Loucy (cell line): ENCODE measurements around the gene ARL16.

Experiments used
- H2AFZ ChIP-seq: fragments of 200-600 bp; sonication (generic); 2 replicates; pipeline ENCODE4 v1.6.0; 2016; ENCODE audit warnings: antibody characterized with exemption, mild to moderate bottlenecking, low read length, moderate library complexity
- H3F3A ChIP-seq: fragments of 200-600 bp; 2 replicates; pipeline ENCODE4 v1.6.0; 2016; ENCODE audit warnings: antibody characterized with exemption, low read depth, mild to moderate bottlenecking
- H3K27me3 ChIP-seq: fragments of 200-600 bp; sonication (generic); 2 replicates; pipeline ENCODE4 v1.6.1; 2014; ENCODE audit warnings: low read length, mild to moderate bottlenecking; ENCODE audit not compliant: insufficient read depth, poor library complexity, severe bottlenecking
- H3K36me3 ChIP-seq: fragments of 200-600 bp; sonication (generic); 2 replicates; pipeline ENCODE4 v1.6.1; 2016; ENCODE audit warnings: low read length; ENCODE audit not compliant: insufficient read depth
- H3K4me1 ChIP-seq: fragments of 200-600 bp; sonication (generic); 2 replicates; pipeline ENCODE4 v1.5.1; 2014; ENCODE audit warnings: low read length, mild to moderate bottlenecking; ENCODE audit not compliant: insufficient read depth, poor library complexity, severe bottlenecking
- H3K4me2 ChIP-seq: fragments of 200-600 bp; sonication (generic); 2 replicates; pipeline ENCODE4 v1.6.0; 2014; ENCODE audit warnings: antibody characterized with exemption, low read length, low read depth, mild to moderate bottlenecking; ENCODE audit not compliant: poor library complexity, severe bottlenecking
- H3K4me3 ChIP-seq: fragments of 200-600 bp; sonication (generic); 2 replicates; pipeline ENCODE4 v1.5.1; 2014; ENCODE audit warnings: low read length, mild to moderate bottlenecking, mixed read lengths; ENCODE audit not compliant: poor library complexity, severe bottlenecking
- H3K79me2 ChIP-seq: fragments of 200-600 bp; sonication (generic); 2 replicates; pipeline ENCODE4 v1.6.1; 2014; ENCODE audit warnings: low read length; ENCODE audit not compliant: insufficient read depth
- H3K9ac ChIP-seq: fragments of 200-600 bp; sonication (generic); 2 replicates; pipeline ENCODE4 v1.6.0; 2014; ENCODE audit warnings: mild to moderate bottlenecking, low read depth, low read length, moderate library complexity; ENCODE audit not compliant: poor library complexity, severe bottlenecking
- H3K9me2 ChIP-seq: fragments of 200-600 bp; sonication (generic); replicated peaks from 2 replicates; pipeline ENCODE4 v1.6.1; 2016; ENCODE audit warnings: low read depth, low read length, mixed read lengths
- H3K9me3 ChIP-seq: fragments of 200-600 bp; sonication (generic); 2 replicates; pipeline ENCODE4 v1.6.1; 2014; ENCODE audit warnings: mild to moderate bottlenecking, antibody characterized with exemption, low read length, low read depth; ENCODE audit not compliant: insufficient read depth
- H4K20me1 ChIP-seq: fragments of 200-600 bp; sonication (generic); 2 replicates; pipeline ENCODE4 v1.6.0; 2014; ENCODE audit warnings: antibody characterized with exemption, low read length, mild to moderate bottlenecking; ENCODE audit not compliant: insufficient read depth, poor library complexity, severe bottlenecking
- CTCF ChIP-seq: fragments of 200-600 bp; sonication (generic); conservative IDR thresholded peaks from 2 replicates; pipeline ENCODE4 v1.5.1; 2014; ENCODE audit warnings: mild to moderate bottlenecking, antibody characterized with exemption, low read length
- EZH2phosphoT487 ChIP-seq: fragments of 200-600 bp; IDR thresholded peaks from 2 replicates; pipeline ENCODE4 v1.6.1; 2018; ENCODE audit warnings: antibody characterized with exemption, mild to moderate bottlenecking, moderate library complexity, borderline replicate concordance

Gene ARL16

GRCh38 chr17:81710514-81711308 lies 27.1 kb upstream of the ARL16 start:
- Histone ChIP-seq H3K4me2 (peak overlapping the region; percentile 98), H3K9me3 (no peaks in the 10 kb centered on the region), H3K4me3 (peak overlapping the region; percentile 85), H4K20me1 (peaks cover 8% of the 10 kb centered on the region), H3K36me3 (peaks cover 16% of the 10 kb centered on the region; the same call in 1 of the 2 replicates), H3K27me3 (no peaks in the 10 kb centered on the region), H3K4me1 (peaks cover 25% of the 10 kb centered on the region), H3F3A (no peaks in the 10 kb centered on the region), H3K9ac (peak overlapping the region; percentile 68), H2AFZ (no peak overlapping the region), H3K79me2 (peaks cover 52% of the 10 kb centered on the region), H3K9me2 (no peaks in the 10 kb centered on the region)
- no peak for TF ChIP-seq CTCF
- no peak for TF ChIP-seq EZH2phosphoT487

GRCh38 chr17:81708739-81709185 lies 25.2 kb upstream of the ARL16 start:
- H3K27me3 ChIP-seq = no peaks in the 10 kb centered on the region
- peaks cover 50% of the 10 kb centered on the region for H3K79me2 ChIP-seq
- H3K36me3 ChIP-seq = peaks cover 16% of the 10 kb centered on the region; the same call in 1 of the 2 replicates
- peaks cover 17% of the 10 kb centered on the region for H4K20me1 ChIP-seq
- H3F3A ChIP-seq = no peaks in the 10 kb centered on the region
- H3K4me2 ChIP-seq = no peak overlapping the region
- H3K9me3 ChIP-seq = no peaks in the 10 kb centered on the region
- TF ChIP-seq CTCF = no peak
- TF ChIP-seq EZH2phosphoT487 = no peak
- H3K9ac ChIP-seq = no peak overlapping the region
- H3K9me2 ChIP-seq = no peaks in the 10 kb centered on the region
- no peak overlapping the region for H2AFZ ChIP-seq
- H3K4me1 ChIP-seq = peaks cover 22% of the 10 kb centered on the region
- no peak overlapping the region for H3K4me3 ChIP-seq

- Histone ChIP-seq H3K9me3 (no peaks in the 10 kb centered on the region), H3K4me3 (no peak overlapping the region), H2AFZ (no peak overlapping the region), H4K20me1 (peaks cover 17% of the 10 kb centered on the region), H3K27me3 (no peaks in the 10 kb centered on the region), H3K4me2 (no peak overlapping the region), H3K79me2 (peaks cover 49% of the 10 kb centered on the region), H3K36me3 (peaks cover 16% of the 10 kb centered on the region; the same call in 1 of the 2 replicates), H3K9me2 (no peaks in the 10 kb centered on the region), H3K9ac (no peak overlapping the region), H3F3A (no peaks in the 10 kb centered on the region), H3K4me1 (peaks cover 15% of the 10 kb centered on the region)
- no peak for TF ChIP-seq CTCF
- no peak for TF ChIP-seq EZH2phosphoT487
Observed at GRCh38 chr17:81707725-81708646, 24.4 kb upstream of the ARL16 start.
